Uterus (tissue), 2 donors: ENCODE results near the gene QKI.

Experiments used
- POLR2A ChIP-seq, 2 donors: fragments of 450-650 bp; IDR thresholded peaks; one replicate each; pipeline ENCODE4 v1.6.1; 2016; ENCODE audit warnings: antibody characterized with exemption in 2 of 2, mild to moderate bottlenecking in 1 of 2, moderate library complexity in 1 of 2
- TF ChIP-seq, protein P1 (sequence below), 4 experiments: fragments of 200-600 bp in 2 of 4; fragments of 450-650 bp in 2 of 4; sonication (generic) in 2 of 4; IDR thresholded peaks; one replicate each; pipeline ENCODE4 v1.5.1; 2016 to 2019; ENCODE audit warnings: antibody characterized with exemption in 4 of 4, mild to moderate bottlenecking in 2 of 4, moderate library complexity in 1 of 4

DNA sequence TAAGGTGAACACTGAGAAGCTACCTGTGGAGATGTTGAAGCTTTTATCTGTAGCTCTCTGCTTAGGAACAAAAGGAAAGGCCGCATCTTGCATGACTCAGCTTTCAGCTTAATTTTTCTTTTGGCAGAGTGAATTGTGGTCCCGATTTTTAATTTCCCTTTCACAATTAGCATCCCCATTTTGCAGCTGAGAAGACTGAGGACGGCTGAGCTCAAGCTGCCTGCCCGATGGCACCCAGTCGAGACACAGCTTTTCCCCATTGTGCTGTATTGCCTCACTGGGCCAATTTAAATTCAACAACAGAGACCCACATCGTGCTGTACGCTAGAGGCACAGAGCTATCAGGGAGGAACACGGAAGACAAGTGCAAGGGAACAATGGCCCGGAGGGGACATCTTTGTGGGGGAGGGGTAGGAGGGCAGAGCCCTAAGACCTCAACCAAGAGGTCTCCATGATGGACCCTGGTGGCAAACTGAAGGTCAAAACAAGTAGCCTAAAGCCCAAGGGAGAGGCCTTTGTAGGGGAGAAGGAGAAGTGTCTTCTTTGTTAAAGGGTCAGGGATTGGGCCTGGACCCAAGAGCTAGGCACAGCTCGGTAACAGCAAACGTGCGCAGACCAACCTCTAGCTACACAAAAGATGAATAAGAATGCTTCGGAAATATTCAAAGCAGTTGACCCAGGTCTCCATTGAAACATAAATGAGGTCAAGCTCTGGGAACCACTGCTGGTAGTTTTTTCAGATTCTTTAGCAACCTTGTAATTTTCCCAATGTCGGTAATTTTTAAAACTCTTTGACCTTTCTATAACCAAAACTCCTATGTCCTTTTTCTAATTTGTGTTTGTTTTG, 13.3 kb upstream of the QKI start:
- no peak for TF ChIP-seq POLR2A (IDR thresholded peaks at IDR 0.05)
- TF ChIP-seq, protein P1, sequence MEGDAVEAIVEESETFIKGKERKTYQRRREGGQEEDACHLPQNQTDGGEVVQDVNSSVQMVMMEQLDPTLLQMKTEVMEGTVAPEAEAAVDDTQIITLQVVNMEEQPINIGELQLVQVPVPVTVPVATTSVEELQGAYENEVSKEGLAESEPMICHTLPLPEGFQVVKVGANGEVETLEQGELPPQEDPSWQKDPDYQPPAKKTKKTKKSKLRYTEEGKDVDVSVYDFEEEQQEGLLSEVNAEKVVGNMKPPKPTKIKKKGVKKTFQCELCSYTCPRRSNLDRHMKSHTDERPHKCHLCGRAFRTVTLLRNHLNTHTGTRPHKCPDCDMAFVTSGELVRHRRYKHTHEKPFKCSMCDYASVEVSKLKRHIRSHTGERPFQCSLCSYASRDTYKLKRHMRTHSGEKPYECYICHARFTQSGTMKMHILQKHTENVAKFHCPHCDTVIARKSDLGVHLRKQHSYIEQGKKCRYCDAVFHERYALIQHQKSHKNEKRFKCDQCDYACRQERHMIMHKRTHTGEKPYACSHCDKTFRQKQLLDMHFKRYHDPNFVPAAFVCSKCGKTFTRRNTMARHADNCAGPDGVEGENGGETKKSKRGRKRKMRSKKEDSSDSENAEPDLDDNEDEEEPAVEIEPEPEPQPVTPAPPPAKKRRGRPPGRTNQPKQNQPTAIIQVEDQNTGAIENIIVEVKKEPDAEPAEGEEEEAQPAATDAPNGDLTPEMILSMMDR (IDR thresholded peaks at IDR 0.05) = no peak
